HL-60 (cell line): ENCODE data around the gene PAWR.

Source experiments
- DNase-seq, 2 experiments: peaks; one replicate each; pipeline ENCODE4 v3.0.0-alpha.2; 2010 to 2020; ENCODE audit warnings: low read depth in 1 of 2, low spot score in 1 of 2
- H3K27ac ChIP-seq: fragments of 250-450 bp; sonication (Bioruptor Pico); replicated peaks from 2 replicates; pipeline ENCODE4 v1.5.1; 2020; ENCODE audit warnings: mild to moderate bottlenecking, moderate library complexity
- H3K27me3 ChIP-seq: fragments of 250-450 bp; sonication (Bioruptor Pico); 2 replicates; pipeline ENCODE4 v1.5.1; 2021; ENCODE audit warnings: mild to moderate bottlenecking, moderate library complexity; ENCODE audit not compliant: insufficient read depth, poor library complexity, severe bottlenecking
- H3K4me3 ChIP-seq: replicated peaks from 2 replicates; pipeline ENCODE4 v1.5.1; 2011; ENCODE audit warnings: mild to moderate bottlenecking, control low read depth, low read length; ENCODE audit not compliant: insufficient read depth
- GABPA ChIP-seq: IDR thresholded peaks from 2 replicates; pipeline ENCODE4 v1.6.1; 2012; ENCODE audit warnings: low read depth
- POLR2AphosphoS5 ChIP-seq: IDR thresholded peaks from 2 replicates; pipeline ENCODE4 v1.6.1; 2012; ENCODE audit warnings: low read depth
- SPI1 ChIP-seq: IDR thresholded peaks from 2 replicates; pipeline ENCODE4 v1.6.1; 2012; ENCODE audit warnings: low read depth, mild to moderate bottlenecking, borderline replicate concordance
- TF ChIP-seq, protein P1 (sequence below): IDR thresholded peaks from one replicate; pipeline ENCODE4 v1.5.1; 2011; ENCODE audit warnings: low read length, control low read depth, inconsistent platforms; ENCODE audit not compliant: insufficient read depth
- TF ChIP-seq, protein P2 (sequence below): IDR thresholded peaks from 2 replicates; pipeline ENCODE4 v1.6.1; 2012; ENCODE audit warnings: low read depth; ENCODE audit not compliant: insufficient replicate concordance

Gene PAWR

DNA sequence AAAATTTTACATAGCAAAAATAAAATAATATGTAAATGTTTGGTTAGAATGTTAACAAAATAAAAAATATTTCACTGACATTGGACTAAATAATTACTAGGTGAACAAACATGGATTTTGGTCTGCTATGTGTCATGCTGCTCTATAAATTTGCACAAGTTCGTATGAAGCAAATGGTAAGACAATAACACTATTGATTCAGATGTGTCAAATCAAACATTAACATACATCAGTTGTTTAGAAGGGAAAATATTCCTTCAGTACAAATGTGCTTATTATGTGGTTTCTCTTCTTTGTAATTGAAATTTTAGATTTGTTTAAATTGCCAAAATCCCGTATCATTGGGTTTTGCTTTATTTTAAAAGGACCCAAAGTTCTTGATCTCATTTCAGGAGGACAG lies 46.9 kb downstream of the PAWR start:
- Histone ChIP-seq H3K4me3 (no peak overlapping the region), H3K27ac (no peak overlapping the region), H3K27me3 (no peaks in the 10 kb centered on the region)
- no peak for DNase-seq
- TF ChIP-seq GABPA = no peak
- TF ChIP-seq POLR2AphosphoS5 = no peak
- TF ChIP-seq SPI1 = no peak
- TF ChIP-seq, protein P1, sequence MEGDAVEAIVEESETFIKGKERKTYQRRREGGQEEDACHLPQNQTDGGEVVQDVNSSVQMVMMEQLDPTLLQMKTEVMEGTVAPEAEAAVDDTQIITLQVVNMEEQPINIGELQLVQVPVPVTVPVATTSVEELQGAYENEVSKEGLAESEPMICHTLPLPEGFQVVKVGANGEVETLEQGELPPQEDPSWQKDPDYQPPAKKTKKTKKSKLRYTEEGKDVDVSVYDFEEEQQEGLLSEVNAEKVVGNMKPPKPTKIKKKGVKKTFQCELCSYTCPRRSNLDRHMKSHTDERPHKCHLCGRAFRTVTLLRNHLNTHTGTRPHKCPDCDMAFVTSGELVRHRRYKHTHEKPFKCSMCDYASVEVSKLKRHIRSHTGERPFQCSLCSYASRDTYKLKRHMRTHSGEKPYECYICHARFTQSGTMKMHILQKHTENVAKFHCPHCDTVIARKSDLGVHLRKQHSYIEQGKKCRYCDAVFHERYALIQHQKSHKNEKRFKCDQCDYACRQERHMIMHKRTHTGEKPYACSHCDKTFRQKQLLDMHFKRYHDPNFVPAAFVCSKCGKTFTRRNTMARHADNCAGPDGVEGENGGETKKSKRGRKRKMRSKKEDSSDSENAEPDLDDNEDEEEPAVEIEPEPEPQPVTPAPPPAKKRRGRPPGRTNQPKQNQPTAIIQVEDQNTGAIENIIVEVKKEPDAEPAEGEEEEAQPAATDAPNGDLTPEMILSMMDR = no peak
- TF ChIP-seq, protein P2, sequence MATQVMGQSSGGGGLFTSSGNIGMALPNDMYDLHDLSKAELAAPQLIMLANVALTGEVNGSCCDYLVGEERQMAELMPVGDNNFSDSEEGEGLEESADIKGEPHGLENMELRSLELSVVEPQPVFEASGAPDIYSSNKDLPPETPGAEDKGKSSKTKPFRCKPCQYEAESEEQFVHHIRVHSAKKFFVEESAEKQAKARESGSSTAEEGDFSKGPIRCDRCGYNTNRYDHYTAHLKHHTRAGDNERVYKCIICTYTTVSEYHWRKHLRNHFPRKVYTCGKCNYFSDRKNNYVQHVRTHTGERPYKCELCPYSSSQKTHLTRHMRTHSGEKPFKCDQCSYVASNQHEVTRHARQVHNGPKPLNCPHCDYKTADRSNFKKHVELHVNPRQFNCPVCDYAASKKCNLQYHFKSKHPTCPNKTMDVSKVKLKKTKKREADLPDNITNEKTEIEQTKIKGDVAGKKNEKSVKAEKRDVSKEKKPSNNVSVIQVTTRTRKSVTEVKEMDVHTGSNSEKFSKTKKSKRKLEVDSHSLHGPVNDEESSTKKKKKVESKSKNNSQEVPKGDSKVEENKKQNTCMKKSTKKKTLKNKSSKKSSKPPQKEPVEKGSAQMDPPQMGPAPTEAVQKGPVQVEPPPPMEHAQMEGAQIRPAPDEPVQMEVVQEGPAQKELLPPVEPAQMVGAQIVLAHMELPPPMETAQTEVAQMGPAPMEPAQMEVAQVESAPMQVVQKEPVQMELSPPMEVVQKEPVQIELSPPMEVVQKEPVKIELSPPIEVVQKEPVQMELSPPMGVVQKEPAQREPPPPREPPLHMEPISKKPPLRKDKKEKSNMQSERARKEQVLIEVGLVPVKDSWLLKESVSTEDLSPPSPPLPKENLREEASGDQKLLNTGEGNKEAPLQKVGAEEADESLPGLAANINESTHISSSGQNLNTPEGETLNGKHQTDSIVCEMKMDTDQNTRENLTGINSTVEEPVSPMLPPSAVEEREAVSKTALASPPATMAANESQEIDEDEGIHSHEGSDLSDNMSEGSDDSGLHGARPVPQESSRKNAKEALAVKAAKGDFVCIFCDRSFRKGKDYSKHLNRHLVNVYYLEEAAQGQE = no peak

DNA sequence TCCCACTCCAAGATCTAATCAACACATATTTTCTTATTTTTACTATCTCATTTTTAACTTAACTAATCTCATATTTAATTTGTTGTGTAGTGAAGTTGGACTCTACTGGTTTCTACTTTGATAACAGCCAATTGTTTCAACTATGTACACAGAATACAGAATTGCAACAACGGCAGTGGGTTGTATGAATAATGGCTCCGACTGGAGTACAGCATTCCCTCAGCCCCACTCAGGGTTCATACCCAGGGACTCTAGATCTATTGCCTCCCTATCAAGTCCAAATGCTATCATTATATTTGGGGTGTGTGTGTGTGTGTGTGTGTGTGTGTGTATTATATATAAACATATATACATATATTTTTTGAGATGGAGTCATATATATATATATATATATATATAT lies 52.3 kb downstream of the PAWR start:
- H3K27ac ChIP-seq = no peak overlapping the region
- H3K27me3 ChIP-seq = no peaks in the 10 kb centered on the region
- TF ChIP-seq, protein P2 = no peak
- TF ChIP-seq, protein P1 = no peak
- TF ChIP-seq SPI1 (no peak), GABPA (no peak), POLR2AphosphoS5 (no peak)
- no peak overlapping the region for H3K4me3 ChIP-seq
- no peak for DNase-seq

DNA sequence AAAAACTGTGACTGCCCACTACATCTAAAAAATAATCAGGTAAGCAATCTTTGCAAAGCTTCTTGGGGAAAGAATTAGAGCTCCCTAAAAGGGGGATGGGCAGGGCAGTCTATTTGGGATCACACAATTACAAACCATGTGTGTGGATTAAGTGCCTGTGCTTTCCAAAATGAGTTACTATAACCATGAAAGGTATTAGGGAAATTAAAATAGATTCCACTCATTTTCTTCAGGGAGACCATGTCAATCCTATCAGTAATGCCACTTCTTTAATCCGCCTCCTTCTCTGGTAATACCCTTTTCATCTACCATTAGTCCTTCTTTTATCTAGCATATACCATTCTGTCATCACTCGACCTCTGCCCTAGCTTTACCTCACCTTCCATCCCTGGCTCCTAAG lies 53.7 kb downstream of the PAWR start:
- Histone ChIP-seq H3K27ac (no peak overlapping the region), H3K27me3 (no peaks in the 10 kb centered on the region), H3K4me3 (no peak overlapping the region)
- TF ChIP-seq POLR2AphosphoS5 (no peak), GABPA (no peak), SPI1 (no peak)
- TF ChIP-seq, protein P1 = no peak
- TF ChIP-seq, protein P2 = no peak
- DNase-seq = no peak
